ENCODE data around the gene MARS2.
"Not testable (repeated sequence)": the region's sequence is repeated elsewhere in the genome, so short reads cannot be mapped to it uniquely, and the experiment has no call there.

Gene MARS2

DNA sequence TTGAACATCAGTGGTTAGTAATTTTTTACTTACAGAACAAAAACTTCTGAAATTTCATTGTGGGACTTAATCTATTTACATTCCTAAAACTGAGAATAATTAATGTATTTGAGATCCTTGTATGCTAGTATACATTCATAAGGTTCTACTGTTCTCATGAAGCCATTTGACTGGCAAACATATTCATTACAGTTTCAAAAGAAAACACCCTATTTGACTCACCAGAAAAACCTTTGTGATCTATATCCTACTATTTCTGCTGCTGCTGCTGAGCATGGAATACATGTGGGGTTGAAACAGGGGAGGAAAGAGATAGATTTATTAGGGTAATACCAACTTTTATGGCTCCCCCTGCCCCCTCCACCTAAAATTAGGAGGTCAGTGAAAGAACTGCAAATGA lies 21.8 kb downstream of the MARS2 start:
- Histone ChIP-seq H3K9me3 (no peaks in the 10 kb centered on the region), H3K27me3 (no peaks in the 10 kb centered on the region), H3K4me1 (ENCODE audit: control insufficient read depth in 1 of 2, insufficient read depth in 1 of 2, low read depth in 1 of 2, low read length in 1 of 2) (no peaks in the 10 kb centered on the region), H3K27ac (no peak overlapping the region), H3K4me3 (ENCODE audit: low read depth in 1 of 2, low read length in 1 of 2) (no peak overlapping the region), H3K36me3 (no peaks in the 10 kb centered on the region)
- TF ChIP-seq, protein P1, sequence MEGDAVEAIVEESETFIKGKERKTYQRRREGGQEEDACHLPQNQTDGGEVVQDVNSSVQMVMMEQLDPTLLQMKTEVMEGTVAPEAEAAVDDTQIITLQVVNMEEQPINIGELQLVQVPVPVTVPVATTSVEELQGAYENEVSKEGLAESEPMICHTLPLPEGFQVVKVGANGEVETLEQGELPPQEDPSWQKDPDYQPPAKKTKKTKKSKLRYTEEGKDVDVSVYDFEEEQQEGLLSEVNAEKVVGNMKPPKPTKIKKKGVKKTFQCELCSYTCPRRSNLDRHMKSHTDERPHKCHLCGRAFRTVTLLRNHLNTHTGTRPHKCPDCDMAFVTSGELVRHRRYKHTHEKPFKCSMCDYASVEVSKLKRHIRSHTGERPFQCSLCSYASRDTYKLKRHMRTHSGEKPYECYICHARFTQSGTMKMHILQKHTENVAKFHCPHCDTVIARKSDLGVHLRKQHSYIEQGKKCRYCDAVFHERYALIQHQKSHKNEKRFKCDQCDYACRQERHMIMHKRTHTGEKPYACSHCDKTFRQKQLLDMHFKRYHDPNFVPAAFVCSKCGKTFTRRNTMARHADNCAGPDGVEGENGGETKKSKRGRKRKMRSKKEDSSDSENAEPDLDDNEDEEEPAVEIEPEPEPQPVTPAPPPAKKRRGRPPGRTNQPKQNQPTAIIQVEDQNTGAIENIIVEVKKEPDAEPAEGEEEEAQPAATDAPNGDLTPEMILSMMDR (IDR thresholded peaks at IDR 0.05), result no peak

DNA sequence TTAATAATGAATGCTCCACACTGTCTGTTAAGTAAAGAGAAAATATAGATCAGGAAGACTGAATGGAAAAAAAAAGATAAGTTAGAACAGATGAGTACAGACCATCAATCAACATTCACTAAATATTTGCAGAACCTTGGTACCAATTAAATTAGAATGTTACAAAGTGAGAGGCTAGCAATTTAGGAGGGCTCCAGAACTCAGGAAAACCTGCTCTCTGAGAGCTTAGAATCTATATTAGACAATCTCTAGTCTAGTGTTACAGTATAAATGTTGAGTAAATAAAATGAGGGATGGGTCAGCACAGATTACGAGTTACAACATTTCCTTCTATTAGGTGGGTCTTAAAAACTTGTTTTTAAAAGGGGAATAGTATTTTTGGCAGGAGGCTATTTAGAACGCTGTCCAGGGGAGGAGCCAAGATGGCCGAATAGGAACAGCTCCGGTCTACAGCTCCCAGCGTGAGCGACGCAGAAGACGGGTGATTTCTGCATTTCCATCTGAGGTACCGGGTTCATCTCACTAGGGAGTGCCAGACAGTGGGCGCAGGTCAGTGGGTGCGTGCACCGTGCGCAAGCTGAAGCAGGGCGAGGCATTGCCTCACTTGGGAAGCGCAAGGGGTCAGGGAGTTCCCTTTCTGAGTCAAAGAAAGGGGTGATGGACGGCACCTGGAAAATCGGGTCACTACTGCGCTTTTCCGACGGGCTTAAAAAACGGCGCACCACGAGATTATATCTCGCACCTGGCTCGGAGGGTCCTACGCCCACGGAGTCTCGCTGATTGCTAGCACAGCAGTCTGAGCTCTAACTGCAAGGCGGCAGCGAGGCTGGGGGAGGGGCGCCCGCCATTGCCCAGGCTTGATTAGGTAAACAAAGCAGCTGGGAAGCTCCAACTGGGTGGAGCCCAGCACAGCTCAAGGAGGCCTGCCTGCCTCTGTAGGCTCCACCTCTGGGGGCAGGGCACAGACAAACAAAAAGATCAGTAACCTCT lies 23.7 kb downstream of the MARS2 start:
- not testable (repeated sequence) for H3K9me3 ChIP-seq

DNA sequence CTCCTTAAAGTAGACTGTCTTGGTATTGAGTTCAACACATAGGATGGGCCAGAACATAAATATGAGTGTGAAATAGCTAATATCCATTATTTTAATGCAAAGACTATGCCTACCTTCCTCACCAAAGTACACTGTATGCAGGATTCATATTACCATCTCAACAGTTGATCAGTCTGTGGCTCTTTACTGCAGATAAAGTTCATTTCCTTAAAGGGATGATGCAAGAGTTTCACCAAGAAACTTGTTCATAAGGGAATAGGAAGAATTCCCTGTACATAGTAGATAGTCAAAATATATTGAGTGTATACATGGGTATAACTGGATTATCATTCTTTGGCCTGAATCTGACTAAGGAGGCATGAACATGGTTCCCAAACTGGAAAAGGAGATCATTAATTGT lies 35.0 kb downstream of the MARS2 start:
- H3K4me1 ChIP-seq (ENCODE audit: control insufficient read depth in 1 of 2, insufficient read depth in 1 of 2, low read depth in 1 of 2, low read length in 1 of 2), result no peaks in the 10 kb centered on the region
- H3K9me3 ChIP-seq, result no peaks in the 10 kb centered on the region
- no peak overlapping the region for H3K27ac ChIP-seq
- no peaks in the 10 kb centered on the region for H3K27me3 ChIP-seq
- H3K4me3 ChIP-seq (ENCODE audit: low read depth in 1 of 2, low read length in 1 of 2), result no peak overlapping the region
- TF ChIP-seq, protein P1 (IDR thresholded peaks at IDR 0.05), result no peak
- no peaks in the 10 kb centered on the region for H3K36me3 ChIP-seq

More for the DNA sequence above, 23.7 kb downstream of the MARS2 start:
- not testable (repeated sequence) for H3K4me3 ChIP-seq (ENCODE audit: low read depth in 1 of 2, low read length in 1 of 2); H3K27ac ChIP-seq; H3K27me3 ChIP-seq; H3K4me1 ChIP-seq (ENCODE audit: control insufficient read depth in 1 of 2, insufficient read depth in 1 of 2, low read depth in 1 of 2, low read length in 1 of 2); H3K36me3 ChIP-seq

Data from neutrophil (primary cell).